Activated CD8-positive, alpha-beta T cell treated with anti-CD3 and anti-CD28 coated beads for 36 hours (primary cell): ENCODE results near the gene CTR9. TPM values are rescaled to one million over a fixed set of nuclear protein-coding genes. Genes with fewer than 3 reads are reported as not detected.

Source experiments
- ATAC-seq: fragments of 200-7000 bp; cut with Tn5 transposase; one replicate; pipeline ENCODE4 v1.10.0; 2021; ENCODE audit warnings: mild to moderate bottlenecking, moderate library complexity
- CTCF ChIA-PET: fragments of 350-600 bp; sonication (Branson Sonifier 250); formaldehyde crosslinking; loops from one replicate; lab custom pipeline; 2021; ENCODE audit warnings: antibody characterized with exemption; lab: Charles Lee
- POLR2A ChIA-PET: fragments of 350-600 bp; sonication (Branson Sonifier 250); formaldehyde crosslinking; loops from one replicate; lab custom pipeline; 2021; ENCODE audit warnings: antibody characterized with exemption; lab: Charles Lee
- DNase-seq: peaks from one replicate; pipeline ENCODE4 v3.0.0-alpha.2; 2020
- H3K27ac Mint-ChIP-seq: one replicate; pipeline ENCODE4 v1.8.0; 2021; ENCODE audit warnings: mild to moderate bottlenecking, mixed read lengths
- H3K27me3 Mint-ChIP-seq: one replicate; pipeline ENCODE4 v1.8.0; 2021; ENCODE audit warnings: mixed read lengths
- H3K36me3 Mint-ChIP-seq: one replicate; pipeline ENCODE4 v1.8.0; 2021; ENCODE audit warnings: low read depth, mixed read lengths
- H3K4me1 Mint-ChIP-seq: one replicate; pipeline ENCODE4 v1.8.0; 2021; ENCODE audit warnings: low read depth, mixed read lengths
- H3K4me3 Mint-ChIP-seq: one replicate; pipeline ENCODE4 v1.8.0; 2021; ENCODE audit warnings: mild to moderate bottlenecking, moderate library complexity, mixed read lengths
- H3K9me3 Mint-ChIP-seq: one replicate; pipeline ENCODE4 v1.8.0; 2021; ENCODE audit warnings: mixed read lengths
- CTCF ChIP-seq: fragments of 200-600 bp; IDR thresholded peaks from one replicate; pipeline ENCODE4 v1.8.0; 2022; ENCODE audit warnings: antibody characterized with exemption, mild to moderate bottlenecking
- intact Hi-C: fragments of 100-400 bp; cut with micrococcal nuclease; formaldehyde crosslinking; loops from one replicate; pipeline ENCODE4 v1.10.0; 2022
- total RNA-seq, 2 experiments: library from RNA; stranded (reverse); gene quantifications; one replicate each; pipeline ENCODE4 v1.2.3, GENCODE V29; 2021

Gene CTR9
- total RNA-seq, result 10 to 100 TPM; 35.9 to 37.1 TPM

- Mint-ChIP-seq H3K9me3 (no peaks in the 10 kb centered on the region), H3K36me3 (peaks cover 14% of the 10 kb centered on the region), H3K27me3 (no peaks in the 10 kb centered on the region), H3K4me3 (peak within 1 kb of the TSS; percentile 96), H3K4me1 (peaks cover 23% of the 10 kb centered on the region), H3K27ac (peak within 1 kb of the TSS; percentile 90)
- CTCF ChIA-PET, result interaction anchor here (0.6 to 2.3 kb wide), 7 partner anchors 9 to 443 kb away, joined by 3 to 7 read pairs (median 3); partner anchors contain the start of gene RNF141
- POLR2A ChIA-PET, result interaction anchor here (0.7 to 2.9 kb wide), 7 partner anchors 10 to 295 kb away, joined by 3 to 12 read pairs (median 4); partner anchors contain the start of genes EIF4G2, RNF141 and ZBED5
- DNase-seq (peak; percentile 95), ATAC-seq (peak; percentile 91)
- intact Hi-C loops, result no loop called here
- no peak for TF ChIP-seq CTCF
Observed at GRCh38 chr11:10750838-10751580, at the start of gene CTR9. Gene CTR9, plus strand, starts transcription at chr11:10751246. Its CDS starts 167 bp downstream, at chr11:10751413.

- POLR2A ChIA-PET, result no interaction called here
- no peak for TF ChIP-seq CTCF
- intact Hi-C loops, result no loop called here
- H3K4me1 Mint-ChIP-seq, result no peaks in the 10 kb centered on the region
- H3K27me3 Mint-ChIP-seq, result no peaks in the 10 kb centered on the region
- no peak overlapping the region for H3K4me3 Mint-ChIP-seq
- H3K36me3 Mint-ChIP-seq, result no peaks in the 10 kb centered on the region
- ATAC-seq (no peak), DNase-seq (no peak)
- no peak overlapping the region for H3K27ac Mint-ChIP-seq
- H3K9me3 Mint-ChIP-seq, result no peaks in the 10 kb centered on the region
- CTCF ChIA-PET, result no interaction called here
Observed at GRCh38 chr11:10701982-10702381, 49.1 kb upstream of the CTR9 start.

GRCh38 chr11:10708131-10708530 lies 42.9 kb upstream of the CTR9 start:
- intact Hi-C loops, result no loop called here
- CTCF ChIA-PET, result interaction anchor here (0.7 to 1.5 kb wide), 3 partner anchors 14 to 167 kb away, joined by 3 read pairs; partner anchors contain the start of genes IRAG1 and RNF141
- no peaks in the 10 kb centered on the region for H3K4me1 Mint-ChIP-seq

GRCh38 chr11:10709299-10710086 lies 41.6 kb upstream of the CTR9 start:
- no peak for TF ChIP-seq CTCF
- ATAC-seq (no peak), DNase-seq (no peak)
- no peaks in the 10 kb centered on the region for H3K27me3 Mint-ChIP-seq
- H3K9me3 Mint-ChIP-seq, result no peaks in the 10 kb centered on the region
- POLR2A ChIA-PET, result no interaction called here
- no peaks in the 10 kb centered on the region for H3K36me3 Mint-ChIP-seq
- no peak overlapping the region for H3K4me3 Mint-ChIP-seq
- H3K27ac Mint-ChIP-seq, result no peak overlapping the region
- intact Hi-C loops, result no loop called here
- CTCF ChIA-PET, result interaction anchor here (0.6 to 1.6 kb wide), 4 partner anchors 22 to 1395 kb away, joined by 3 read pairs; partner anchors contain the start of gene RNF141
- H3K4me1 Mint-ChIP-seq, result no peaks in the 10 kb centered on the region

More at GRCh38 chr11:10708131-10708530, 42.9 kb upstream of the CTR9 start:
- no peak for TF ChIP-seq CTCF
- ATAC-seq (no peak), DNase-seq (no peak)
- H3K36me3 Mint-ChIP-seq, result no peaks in the 10 kb centered on the region
- no peaks in the 10 kb centered on the region for H3K9me3 Mint-ChIP-seq
- no peak overlapping the region for H3K4me3 Mint-ChIP-seq
- no peak overlapping the region for H3K27ac Mint-ChIP-seq
- no peaks in the 10 kb centered on the region for H3K27me3 Mint-ChIP-seq
- POLR2A ChIA-PET, result no interaction called here
